ENCODE data around the gene MRTO4. TPM values are rescaled to one million over a fixed set of nuclear protein-coding genes. Genes with fewer than 3 reads are reported as not detected.

Gene MRTO4
- total RNA-seq, result 17.7 and 25.5 TPM in 2 replicates

GRCh38 chr1:19251305-19252196, at the start of gene MRTO4, which contains the start of gene EMC1:
TSS of gene MRTO4 (plus strand) at chr1:19251805. CDS start at chr1:19251836, 31 bp downstream.
TSS of gene EMC1 (minus strand) at chr1:19251524. CDS start at chr1:19251509, 15 bp downstream.

GRCh38 chr1:19209990-19210771, 41.4 kb upstream of the MRTO4 start, which contains the start of gene UBR4:
TSS of gene UBR4 (minus strand) at chr1:19210266. CDS start at chr1:19210248, 18 bp downstream.

GRCh38 chr1:19288324-19289241, 37.0 kb downstream of the MRTO4 start, which contains the start of gene AKR7A3:
TSS of gene AKR7A3 (minus strand) at chr1:19288770. CDS start at chr1:19288709, 61 bp downstream.

Other genes with a start within 250 kb of the MRTO4 start
- gene UBR4, start 41.5 kb upstream of the MRTO4 start, total RNA-seq, result 126 and 159 TPM in 2 replicates
- 74.3 and 87.5 TPM in 2 replicates for gene EMC1, start 281 bp upstream of the MRTO4 start, total RNA-seq
- 0.44 and 1.2 TPM in 2 replicates for gene AKR7A3, start 37.0 kb downstream of the MRTO4 start, total RNA-seq
- gene AKR7A2, start 60.3 kb downstream of the MRTO4 start, total RNA-seq, result 101 and 138 TPM in 2 replicates
- 16.4 and 33.9 TPM in 2 replicates for gene SLC66A1, start 60.5 kb downstream of the MRTO4 start, total RNA-seq
- gene CAPZB, start 233.7 kb downstream of the MRTO4 start, total RNA-seq, result 187 and 191 TPM in 2 replicates

Data from smooth muscle cell of trachea (primary cell).